Measurements from ENCODE around the gene ASTN2.

Gene ASTN2

DNA sequence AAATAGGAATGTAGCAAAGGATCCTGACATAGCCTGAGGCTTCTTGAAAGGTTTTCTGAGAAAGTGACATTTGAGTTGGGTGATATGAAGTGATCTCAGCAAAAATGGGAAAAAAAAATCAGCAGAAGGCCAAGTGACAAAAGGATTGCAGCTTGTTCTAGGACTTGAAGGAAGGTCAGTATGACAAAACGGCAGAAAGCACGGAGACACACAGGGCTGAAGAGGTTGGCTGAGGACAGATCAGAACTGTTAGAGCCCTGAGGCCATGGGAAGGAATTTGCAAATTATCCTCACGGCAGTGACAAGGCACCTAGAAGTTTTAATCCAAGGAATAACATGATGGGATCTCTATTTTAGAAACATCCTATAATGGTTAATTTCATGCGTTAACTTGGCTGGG is 696.7 kb downstream of the ASTN2 start:
- no peaks in the 10 kb centered on the region for H3K4me1 ChIP-seq (ENCODE audit: control insufficient read depth, low read length)
- H3K36me3 ChIP-seq (ENCODE audit: control insufficient read depth, low read length), result no peaks in the 10 kb centered on the region
- no peaks in the 10 kb centered on the region for H4K20me1 ChIP-seq (ENCODE audit: control insufficient read depth, insufficient read depth, low read depth, low read length)
- no peaks in the 10 kb centered on the region for H3K79me2 ChIP-seq (ENCODE audit: control insufficient read depth, low read length)
- no peaks in the 10 kb centered on the region for H3K9me3 ChIP-seq (ENCODE audit: control insufficient read depth, insufficient read depth, low read length)
- no peaks in the 10 kb centered on the region for H3K27me3 ChIP-seq (ENCODE audit: control insufficient read depth, low read length)
- H3K27ac ChIP-seq (ENCODE audit: low read depth, low read length), result no peak overlapping the region
- H3K4me3 ChIP-seq (ENCODE audit: low read length), result no peak overlapping the region
- TF ChIP-seq, protein P1, sequence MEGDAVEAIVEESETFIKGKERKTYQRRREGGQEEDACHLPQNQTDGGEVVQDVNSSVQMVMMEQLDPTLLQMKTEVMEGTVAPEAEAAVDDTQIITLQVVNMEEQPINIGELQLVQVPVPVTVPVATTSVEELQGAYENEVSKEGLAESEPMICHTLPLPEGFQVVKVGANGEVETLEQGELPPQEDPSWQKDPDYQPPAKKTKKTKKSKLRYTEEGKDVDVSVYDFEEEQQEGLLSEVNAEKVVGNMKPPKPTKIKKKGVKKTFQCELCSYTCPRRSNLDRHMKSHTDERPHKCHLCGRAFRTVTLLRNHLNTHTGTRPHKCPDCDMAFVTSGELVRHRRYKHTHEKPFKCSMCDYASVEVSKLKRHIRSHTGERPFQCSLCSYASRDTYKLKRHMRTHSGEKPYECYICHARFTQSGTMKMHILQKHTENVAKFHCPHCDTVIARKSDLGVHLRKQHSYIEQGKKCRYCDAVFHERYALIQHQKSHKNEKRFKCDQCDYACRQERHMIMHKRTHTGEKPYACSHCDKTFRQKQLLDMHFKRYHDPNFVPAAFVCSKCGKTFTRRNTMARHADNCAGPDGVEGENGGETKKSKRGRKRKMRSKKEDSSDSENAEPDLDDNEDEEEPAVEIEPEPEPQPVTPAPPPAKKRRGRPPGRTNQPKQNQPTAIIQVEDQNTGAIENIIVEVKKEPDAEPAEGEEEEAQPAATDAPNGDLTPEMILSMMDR (IDR thresholded peaks at IDR 0.05; ENCODE audit: low read depth, low read length, poor library complexity, severe bottlenecking), result no peak
- TF ChIP-seq EZH2phosphoT487 (IDR thresholded peaks at IDR 0.05; ENCODE audit: borderline replicate concordance, low read length), result no peak
- H3K4me2 ChIP-seq (ENCODE audit: low read length), result no peak overlapping the region
- no peaks in the 10 kb centered on the region for H3K9me2 ChIP-seq (replicated peaks; ENCODE audit: control insufficient read depth, low read length)
- no peaks in the 10 kb centered on the region for H3F3A ChIP-seq (ENCODE audit: control insufficient read depth, insufficient read depth)

DNA sequence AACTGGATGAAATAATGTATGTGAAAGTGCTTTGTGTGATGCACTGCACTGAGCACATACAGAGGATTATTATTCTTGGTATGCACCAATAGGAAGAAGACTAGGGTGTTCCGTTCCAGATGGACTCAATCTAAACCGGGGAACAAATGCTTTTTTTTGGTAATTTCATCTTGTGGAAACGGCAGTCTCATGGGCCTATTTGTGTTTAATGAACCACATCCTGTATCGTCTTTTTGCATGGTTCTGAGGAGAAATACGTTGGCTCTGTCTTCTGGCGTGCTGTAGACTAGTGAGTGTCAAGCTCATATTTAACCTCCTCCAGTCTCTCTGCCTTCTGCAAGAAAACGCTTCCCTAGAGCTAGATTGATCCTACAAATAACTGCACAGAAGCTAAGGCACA is 697.7 kb downstream of the ASTN2 start:
- TF ChIP-seq, protein P1 (IDR thresholded peaks at IDR 0.05; ENCODE audit: low read depth, low read length, poor library complexity, severe bottlenecking), result no peak
- TF ChIP-seq EZH2phosphoT487 (IDR thresholded peaks at IDR 0.05; ENCODE audit: borderline replicate concordance, low read length), result no peak
- no peaks in the 10 kb centered on the region for H3K9me2 ChIP-seq (replicated peaks; ENCODE audit: control insufficient read depth, low read length)
- H3F3A ChIP-seq (ENCODE audit: control insufficient read depth, insufficient read depth), result no peaks in the 10 kb centered on the region
- H3K27me3 ChIP-seq (ENCODE audit: control insufficient read depth, low read length), result no peaks in the 10 kb centered on the region
- no peaks in the 10 kb centered on the region for H3K79me2 ChIP-seq (ENCODE audit: control insufficient read depth, low read length)
- H3K4me1 ChIP-seq (ENCODE audit: control insufficient read depth, low read length), result no peaks in the 10 kb centered on the region
- H3K4me3 ChIP-seq (ENCODE audit: low read length), result no peak overlapping the region
- H4K20me1 ChIP-seq (ENCODE audit: control insufficient read depth, insufficient read depth, low read depth, low read length), result no peaks in the 10 kb centered on the region
- H3K4me2 ChIP-seq (ENCODE audit: low read length), result no peak overlapping the region
- no peaks in the 10 kb centered on the region for H3K9me3 ChIP-seq (ENCODE audit: control insufficient read depth, insufficient read depth, low read length)
- H3K36me3 ChIP-seq (ENCODE audit: control insufficient read depth, low read length), result no peaks in the 10 kb centered on the region
- no peak overlapping the region for H3K27ac ChIP-seq (ENCODE audit: low read depth, low read length)

DNA sequence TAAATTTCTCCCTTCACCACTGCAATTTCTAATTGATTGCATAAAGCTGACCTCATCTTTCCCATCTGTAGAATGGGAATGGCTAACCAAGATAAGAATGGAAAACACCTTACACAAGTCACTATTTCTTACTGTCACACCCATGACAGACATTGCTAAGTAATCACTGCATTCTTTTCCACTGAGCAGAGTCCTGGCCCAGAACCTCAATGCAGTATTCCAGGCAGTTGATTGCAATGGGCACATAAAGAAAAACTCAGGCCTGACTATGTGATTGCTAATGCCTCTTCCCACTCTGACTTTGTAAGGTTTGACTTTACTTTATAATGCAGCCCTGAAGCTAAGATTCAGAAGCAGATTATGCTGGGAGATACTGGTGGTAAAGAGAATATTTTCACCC is 698.4 kb downstream of the ASTN2 start:
- Histone ChIP-seq H3K4me2 (ENCODE audit: low read length) (no peak overlapping the region), H3K27ac (ENCODE audit: low read depth, low read length) (no peak overlapping the region), H3K4me3 (ENCODE audit: low read length) (no peak overlapping the region), H4K20me1 (ENCODE audit: control insufficient read depth, insufficient read depth, low read depth, low read length) (no peaks in the 10 kb centered on the region), H3K79me2 (ENCODE audit: control insufficient read depth, low read length) (no peaks in the 10 kb centered on the region), H3F3A (ENCODE audit: control insufficient read depth, insufficient read depth) (no peaks in the 10 kb centered on the region), H3K36me3 (ENCODE audit: control insufficient read depth, low read length) (no peaks in the 10 kb centered on the region), H3K9me3 (ENCODE audit: control insufficient read depth, insufficient read depth, low read length) (no peaks in the 10 kb centered on the region), H3K4me1 (ENCODE audit: control insufficient read depth, low read length) (no peaks in the 10 kb centered on the region), H3K9me2 (replicated peaks; ENCODE audit: control insufficient read depth, low read length) (no peaks in the 10 kb centered on the region), H3K27me3 (ENCODE audit: control insufficient read depth, low read length) (no peaks in the 10 kb centered on the region)
- TF ChIP-seq, protein P1 (IDR thresholded peaks at IDR 0.05; ENCODE audit: low read depth, low read length, poor library complexity, severe bottlenecking), result no peak
- TF ChIP-seq EZH2phosphoT487 (IDR thresholded peaks at IDR 0.05; ENCODE audit: borderline replicate concordance, low read length), result no peak

DNA sequence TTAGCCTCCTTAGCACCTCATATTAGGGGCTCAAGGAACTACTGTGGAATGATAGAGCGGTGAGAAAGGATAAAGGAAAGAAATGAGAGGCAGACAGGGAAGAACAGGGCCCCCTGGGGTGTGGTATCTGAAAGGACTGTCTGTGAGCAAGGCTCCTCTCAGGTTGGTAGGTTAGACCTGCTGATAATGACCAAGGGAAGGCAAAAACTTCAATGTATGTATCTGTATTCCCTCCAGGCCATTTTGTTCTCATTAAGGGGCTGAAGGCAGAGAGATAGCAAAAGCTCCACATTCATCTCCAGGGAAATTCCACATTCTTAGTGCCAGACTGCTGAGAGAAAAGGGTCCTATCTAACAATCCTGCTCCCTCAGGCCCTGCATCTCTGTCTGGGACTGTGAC is 699.1 kb downstream of the ASTN2 start:
- H3K27me3 ChIP-seq (ENCODE audit: control insufficient read depth, low read length), result no peaks in the 10 kb centered on the region
- no peaks in the 10 kb centered on the region for H3K36me3 ChIP-seq (ENCODE audit: control insufficient read depth, low read length)
- H3K4me1 ChIP-seq (ENCODE audit: control insufficient read depth, low read length), result no peaks in the 10 kb centered on the region
- no peak overlapping the region for H3K4me2 ChIP-seq (ENCODE audit: low read length)
- no peak for TF ChIP-seq EZH2phosphoT487 (IDR thresholded peaks at IDR 0.05; ENCODE audit: borderline replicate concordance, low read length)
- TF ChIP-seq, protein P1 (IDR thresholded peaks at IDR 0.05; ENCODE audit: low read depth, low read length, poor library complexity, severe bottlenecking), result no peak
- no peaks in the 10 kb centered on the region for H3K9me3 ChIP-seq (ENCODE audit: control insufficient read depth, insufficient read depth, low read length)
- H3K79me2 ChIP-seq (ENCODE audit: control insufficient read depth, low read length), result no peaks in the 10 kb centered on the region
- H3K9me2 ChIP-seq (replicated peaks; ENCODE audit: control insufficient read depth, low read length), result no peaks in the 10 kb centered on the region
- H3K27ac ChIP-seq (ENCODE audit: low read depth, low read length), result no peak overlapping the region
- no peaks in the 10 kb centered on the region for H4K20me1 ChIP-seq (ENCODE audit: control insufficient read depth, insufficient read depth, low read depth, low read length)
- no peaks in the 10 kb centered on the region for H3F3A ChIP-seq (ENCODE audit: control insufficient read depth, insufficient read depth)
- no peak overlapping the region for H3K4me3 ChIP-seq (ENCODE audit: low read length)

Data from DOHH2 (cell line).